Keratinocyte (primary cell): Measurements from ENCODE around the gene TNFRSF19.

ENCODE experiments used
- EZH2 ChIP-seq: IDR thresholded peaks from one replicate; pipeline ENCODE4 v1.6.1; 2012; ENCODE audit warnings: inconsistent platforms, mild to moderate bottlenecking, low read length, moderate library complexity
- TF ChIP-seq, protein P1 (sequence below), 3 experiments: IDR thresholded peaks in 1 of 3; conservative IDR thresholded peaks in 1 of 3; optimal IDR thresholded peaks in 1 of 3; 2 replicates in 2 of 3; 3 replicates in 1 of 3; pipeline versions ENCODE3 to v1.5.1; 2011; ENCODE audit warnings: low read length in 3 of 3, mild to moderate bottlenecking in 3 of 3, moderate library complexity in 2 of 3, control low read depth in 1 of 3, inconsistent platforms in 1 of 3; ENCODE audit not compliant: insufficient read depth in 2 of 3; ENCODE audit errors: extremely low read depth in 1 of 3

DNA sequence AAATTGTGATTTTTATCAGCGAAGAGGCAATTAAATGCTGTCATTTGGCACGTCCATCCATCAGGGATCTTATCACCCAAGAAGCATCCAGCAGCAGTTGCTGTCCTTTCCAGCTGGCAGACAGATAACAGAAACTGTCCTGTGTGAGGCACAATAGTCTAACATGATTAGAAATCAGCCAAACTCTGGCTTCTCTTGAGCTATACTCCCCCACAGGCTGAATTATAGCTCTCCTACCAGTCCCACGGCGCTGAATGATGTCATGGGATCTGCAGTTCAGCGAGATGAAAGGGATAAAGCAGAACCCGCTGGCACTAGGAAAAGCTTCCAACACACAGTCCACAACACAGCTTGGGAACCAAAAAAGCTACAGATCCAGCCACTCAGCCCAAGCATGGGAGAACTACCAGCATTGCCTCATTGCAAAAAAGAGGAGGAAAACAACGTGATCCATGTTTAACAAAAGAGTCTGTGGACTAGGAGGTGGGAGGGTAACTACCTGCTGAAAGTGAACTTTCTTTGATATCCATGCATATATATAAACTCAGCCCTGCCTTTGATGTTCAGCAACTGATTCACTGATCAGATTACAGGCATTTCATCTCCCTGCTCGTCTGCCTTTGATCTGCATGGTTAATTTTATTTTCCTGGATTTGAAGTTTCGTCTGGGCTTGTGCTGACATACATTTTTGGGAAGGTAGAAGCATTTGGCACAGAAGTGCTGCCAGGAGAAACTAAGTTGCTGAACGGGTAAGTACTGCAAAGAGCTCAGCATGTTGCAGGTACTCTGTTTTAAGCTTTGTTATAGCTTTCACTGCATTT is at the start of gene TNFRSF19:
- TF ChIP-seq, protein P1, sequence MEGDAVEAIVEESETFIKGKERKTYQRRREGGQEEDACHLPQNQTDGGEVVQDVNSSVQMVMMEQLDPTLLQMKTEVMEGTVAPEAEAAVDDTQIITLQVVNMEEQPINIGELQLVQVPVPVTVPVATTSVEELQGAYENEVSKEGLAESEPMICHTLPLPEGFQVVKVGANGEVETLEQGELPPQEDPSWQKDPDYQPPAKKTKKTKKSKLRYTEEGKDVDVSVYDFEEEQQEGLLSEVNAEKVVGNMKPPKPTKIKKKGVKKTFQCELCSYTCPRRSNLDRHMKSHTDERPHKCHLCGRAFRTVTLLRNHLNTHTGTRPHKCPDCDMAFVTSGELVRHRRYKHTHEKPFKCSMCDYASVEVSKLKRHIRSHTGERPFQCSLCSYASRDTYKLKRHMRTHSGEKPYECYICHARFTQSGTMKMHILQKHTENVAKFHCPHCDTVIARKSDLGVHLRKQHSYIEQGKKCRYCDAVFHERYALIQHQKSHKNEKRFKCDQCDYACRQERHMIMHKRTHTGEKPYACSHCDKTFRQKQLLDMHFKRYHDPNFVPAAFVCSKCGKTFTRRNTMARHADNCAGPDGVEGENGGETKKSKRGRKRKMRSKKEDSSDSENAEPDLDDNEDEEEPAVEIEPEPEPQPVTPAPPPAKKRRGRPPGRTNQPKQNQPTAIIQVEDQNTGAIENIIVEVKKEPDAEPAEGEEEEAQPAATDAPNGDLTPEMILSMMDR (optimal IDR thresholded peaks at IDR 0.05 in 1 of 3, IDR thresholded peaks at IDR 0.05 in 1 of 3, conservative IDR thresholded peaks at IDR 0.05 in 1 of 3; ENCODE audit: extremely low read depth in 1 of 3, insufficient read depth in 2 of 3, low read length in 3 of 3) = no peak
- no peak for TF ChIP-seq EZH2
